ENCODE measurements around the gene AJAP1. TPM values are rescaled to one million over a fixed set of nuclear protein-coding genes. Genes with fewer than 3 reads are reported as not detected.
"Not testable (repeated sequence)": the region's sequence is repeated elsewhere in the genome, so short reads cannot be mapped to it uniquely, and the experiment has no call there.

Gene AJAP1
- total and polyA plus RNA-seq, 2 of the 13 experiments (the other 11 are each of a cell fraction or from before 2014, with no cell fraction given) = not detected

DNA sequence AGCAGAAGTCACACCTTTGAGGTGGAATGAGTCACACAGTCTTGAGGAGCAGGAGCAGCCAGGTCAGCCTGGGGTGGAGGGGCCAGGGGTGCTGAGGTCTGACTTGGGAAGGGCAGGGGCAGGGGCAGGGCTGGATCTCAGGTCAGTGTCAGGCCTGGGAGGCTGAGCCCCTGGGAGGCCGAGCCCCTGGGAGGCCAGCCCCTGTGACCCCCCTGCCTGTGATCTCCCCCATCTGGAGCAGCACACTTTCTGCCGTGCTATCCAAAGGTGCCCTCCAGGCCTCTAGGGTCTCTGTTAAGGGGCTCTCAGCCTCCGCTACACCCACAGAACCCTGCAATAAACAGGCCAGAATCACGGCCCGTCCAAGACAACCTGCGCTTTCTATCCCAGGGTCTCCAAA is 36.9 kb upstream of the AJAP1 start:
- WGBS (ENCODE audit: low lambda C conversion rate) = no CpG with 5 or more reads among the region's 6 CpGs
- in situ Hi-C loops (cut with HindIII; ENCODE audit: extremely low pct_ligation_motif_present, low pct_unique_long_range_greater_than_20kb) (no loop called here), intact Hi-C loops (cut with micrococcal nuclease; ENCODE audit: unreplicated experiment) (no loop called here)
- POLR2A ChIA-PET = no interaction called here
- H3K27ac ChIP-seq (ENCODE audit: extremely low read length, insufficient read depth, low read length) = no peak overlapping the region
- BruUV-seq (replicated peaks) = no TSS peak
- no peak overlapping the region for H3K9ac ChIP-seq (ENCODE audit: insufficient read depth, low read depth, low read length)
- peaks cover 5 to 35% of the 10 kb centered on the region in 2 experiments; a peak in 4 of 5 replicates for H3K27me3 ChIP-seq (ENCODE audit: control insufficient read depth in 1 of 2, insufficient read depth in 2 of 2, low read length in 2 of 2)
- H4K20me1 ChIP-seq (ENCODE audit: insufficient read depth, low read length) = no peaks in the 10 kb centered on the region
- CTCF ChIA-PET (ENCODE audit: low intra/inter-chr PET ratio, low total read pairs) = no interaction called here
- no peak overlapping the region for H3K4me3 ChIP-seq (replicated peaks in 1 of 3; ENCODE audit: insufficient read depth in 1 of 3, low read depth in 2 of 3, low read length in 3 of 3)
- H3K4me1 ChIP-seq (ENCODE audit: insufficient read depth, low read length) = no peaks in the 10 kb centered on the region
- H2AFZ ChIP-seq (ENCODE audit: low read length) = no peak overlapping the region
- DNase-seq (ENCODE audit: low spot score) (no peak), ATAC-seq (no peak), FAIRE-seq (no peak)
- no peaks in the 10 kb centered on the region for H3K9me3 ChIP-seq (ENCODE audit: low read length)
- H3K79me2 ChIP-seq (ENCODE audit: insufficient read depth, low read length) = no peaks in the 10 kb centered on the region
- no peak for TF ChIP-seq TAF1 (CRISPR knock-in tag; IDR thresholded peaks at IDR 0.05)
- TF ChIP-seq, protein P1, sequence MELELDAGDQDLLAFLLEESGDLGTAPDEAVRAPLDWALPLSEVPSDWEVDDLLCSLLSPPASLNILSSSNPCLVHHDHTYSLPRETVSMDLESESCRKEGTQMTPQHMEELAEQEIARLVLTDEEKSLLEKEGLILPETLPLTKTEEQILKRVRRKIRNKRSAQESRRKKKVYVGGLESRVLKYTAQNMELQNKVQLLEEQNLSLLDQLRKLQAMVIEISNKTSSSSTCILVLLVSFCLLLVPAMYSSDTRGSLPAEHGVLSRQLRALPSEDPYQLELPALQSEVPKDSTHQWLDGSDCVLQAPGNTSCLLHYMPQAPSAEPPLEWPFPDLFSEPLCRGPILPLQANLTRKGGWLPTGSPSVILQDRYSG (CRISPR knock-in tag; IDR thresholded peaks at IDR 0.05) = no peak
- no peak for TF ChIP-seq SETDB1 (CRISPR knock-in tag; IDR thresholded peaks at IDR 0.05; ENCODE audit: borderline replicate concordance)
- TF ChIP-seq ZKSCAN5 (CRISPR knock-in tag; IDR thresholded peaks at IDR 0.05) = no peak
- no peak for TF ChIP-seq ZNF75D (CRISPR knock-in tag; IDR thresholded peaks at IDR 0.05; ENCODE audit: borderline replicate concordance)
- no peak for TF ChIP-seq ZFP36L1 (CRISPR knock-in tag; IDR thresholded peaks at IDR 0.05)
- TF ChIP-seq ZNF441 (CRISPR knock-in tag; IDR thresholded peaks at IDR 0.05; ENCODE audit: borderline replicate concordance) = no peak
- no peak for TF ChIP-seq SIN3A (IDR thresholded peaks at IDR 0.05; ENCODE audit: borderline replicate concordance, low read depth, low read length)
- TF ChIP-seq ZNF597 (CRISPR knock-in tag; IDR thresholded peaks at IDR 0.05) = no peak
- no peak for TF ChIP-seq BORCS8-MEF2B (CRISPR knock-in tag; IDR thresholded peaks at IDR 0.05)
- no peak for TF ChIP-seq TERF1 (CRISPR knock-in tag; IDR thresholded peaks at IDR 0.05)
- H3K36me3 ChIP-seq (replicated peaks in 1 of 2; ENCODE audit: control insufficient read depth in 1 of 2, insufficient read depth in 2 of 2, low read length in 2 of 2) = no peaks in the 10 kb centered on the region
- no peak overlapping the region for H3K4me2 ChIP-seq (ENCODE audit: low read depth, low read length)

- ATAC-seq; POLR2A ChIA-PET; H3K27ac ChIP-seq (ENCODE audit: extremely low read length, insufficient read depth, low read length); in situ Hi-C loops (cut with HindIII; ENCODE audit: extremely low pct_ligation_motif_present, low pct_unique_long_range_greater_than_20kb); H3K4me1 ChIP-seq (ENCODE audit: insufficient read depth, low read length); intact Hi-C loops (cut with micrococcal nuclease; ENCODE audit: unreplicated experiment); H3K4me2 ChIP-seq (ENCODE audit: low read depth, low read length); FAIRE-seq; DNase-seq (ENCODE audit: low spot score); H3K4me3 ChIP-seq (replicated peaks in 1 of 3; ENCODE audit: insufficient read depth in 1 of 3, low read depth in 2 of 3, low read length in 3 of 3); CTCF ChIA-PET (ENCODE audit: low intra/inter-chr PET ratio, low total read pairs); H3K79me2 ChIP-seq (ENCODE audit: insufficient read depth, low read length); BruUV-seq (replicated peaks); H4K20me1 ChIP-seq (ENCODE audit: insufficient read depth, low read length); H3K36me3 ChIP-seq (replicated peaks in 1 of 2; ENCODE audit: control insufficient read depth in 1 of 2, insufficient read depth in 2 of 2, low read length in 2 of 2); H3K9me3 ChIP-seq (ENCODE audit: low read length); H2AFZ ChIP-seq (ENCODE audit: low read length); H3K9ac ChIP-seq (ENCODE audit: insufficient read depth, low read depth, low read length): not testable (repeated sequence)
- WGBS (ENCODE audit: low lambda C conversion rate) = 60% methylated on average over 3 of the region's 3 CpGs
- peaks cover 3 to 37% of the 10 kb centered on the region in 2 experiments; a peak in 4 of 5 replicates for H3K27me3 ChIP-seq (ENCODE audit: control insufficient read depth in 1 of 2, insufficient read depth in 2 of 2, low read length in 2 of 2)
Observed at GRCh38 chr1:4618827-4619226, 35.6 kb upstream of the AJAP1 start.
